SH-SY5Y (cell line): ENCODE results near the gene ARMC6.

ENCODE experiments used
- GATA2 ChIP-seq: IDR thresholded peaks from 2 replicates; pipeline ENCODE4 v1.6.1; 2011; ENCODE audit warnings: mild to moderate bottlenecking, low read depth, low read length
- GATA3 ChIP-seq: IDR thresholded peaks from 2 replicates; pipeline ENCODE4 v1.6.1; 2011; ENCODE audit warnings: low read depth, mild to moderate bottlenecking, low read length, moderate library complexity

GRCh38 chr19:19078801-19079200 lies 45.4 kb downstream of the ARMC6 start:
- no peak for TF ChIP-seq GATA3
- no peak for TF ChIP-seq GATA2
